ENCODE data around the gene SMCO1. TPM values are rescaled to one million over a fixed set of nuclear protein-coding genes. Genes with fewer than 3 reads are reported as not detected.
"Not testable (repeated sequence)": the region's sequence is repeated elsewhere in the genome, so short reads cannot be mapped to it uniquely, and the experiment has no call there.

Gene SMCO1
- total and polyA plus RNA-seq, 2 experiments from 2014 or later = 0.45 to 2.3 TPM

DNA sequence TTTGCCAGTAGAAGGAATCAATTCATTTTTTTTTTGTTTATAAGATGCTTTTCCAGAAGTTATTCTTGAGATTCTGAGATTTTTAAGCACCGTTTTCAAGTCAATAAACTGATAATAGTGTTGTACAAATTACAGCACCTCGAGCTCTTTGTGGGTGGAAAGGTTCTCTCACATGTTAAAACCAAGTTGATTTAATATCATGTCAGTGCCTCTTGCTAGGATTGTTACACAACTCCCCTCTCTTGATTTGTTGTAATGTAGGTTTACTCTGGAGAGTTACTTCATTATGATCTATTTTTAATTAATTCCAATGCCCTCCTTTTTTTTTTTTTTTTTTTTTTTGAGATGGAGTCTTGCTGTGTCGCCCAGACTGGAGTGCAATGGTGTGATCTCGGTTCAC is 57.1 kb downstream of the SMCO1 start:
- Histone ChIP-seq H3K4me3 (no peak overlapping the region), H3K27me3 (no peaks in the 10 kb centered on the region), H3K9me3 (ENCODE audit: low read depth) (no peaks in the 10 kb centered on the region), H3K4me1 (ENCODE audit: low read depth) (no peaks in the 10 kb centered on the region), H3K36me3 (no peaks in the 10 kb centered on the region), H3K27ac (no peak overlapping the region)
- TF ChIP-seq CTCF (IDR thresholded peaks at IDR 0.05; ENCODE audit: low read depth, low read length) = no peak
- no peak for DNase-seq (ENCODE audit: low read depth in 1 of 2, low spot score in 1 of 2)

GRCh38 chr3:196457470-196457869 is 57.7 kb downstream of the SMCO1 start:
- H3K4me3 ChIP-seq; H3K36me3 ChIP-seq; H3K9me3 ChIP-seq (ENCODE audit: low read depth); H3K27ac ChIP-seq; H3K4me1 ChIP-seq (ENCODE audit: low read depth); DNase-seq (ENCODE audit: low read depth in 1 of 2, low spot score in 1 of 2); H3K27me3 ChIP-seq: not testable (repeated sequence)

Other genes starting within 250 kb of the SMCO1 start
- 55.2 and 66.5 TPM in 2 replicates for gene PCYT1A, start 227.6 kb downstream of the SMCO1 start, total RNA-seq
- gene PCYT1A, start 227.6 kb downstream of the SMCO1 start, polyA plus RNA-seq = 23.6 and 30.6 TPM in 2 replicates
- gene DYNLT2B, start 197.1 kb downstream of the SMCO1 start, total RNA-seq = 24.6 and 38.7 TPM in 2 replicates
- 81.7 and 86.5 TPM in 2 replicates for gene DYNLT2B, start 197.1 kb downstream of the SMCO1 start, polyA plus RNA-seq
- gene TM4SF19, start 177.0 kb downstream of the SMCO1 start, total RNA-seq = not detected in 2 replicates
- gene TM4SF19, start 177.0 kb downstream of the SMCO1 start, polyA plus RNA-seq = not detected in 2 replicates
- 10.4 and 27.7 TPM in 2 replicates for gene UBXN7, start 82.9 kb downstream of the SMCO1 start, total RNA-seq
- gene UBXN7, start 82.9 kb downstream of the SMCO1 start, polyA plus RNA-seq = 33.1 and 49.0 TPM in 2 replicates
- 14.7 and 19.0 TPM in 2 replicates for gene RNF168, start 11.6 kb downstream of the SMCO1 start, total RNA-seq
- 9.9 and 11.1 TPM in 2 replicates for gene RNF168, start 11.6 kb downstream of the SMCO1 start, polyA plus RNA-seq
- gene WDR53, start 53.2 kb upstream of the SMCO1 start, total RNA-seq = 8.9 and 10.3 TPM in 2 replicates
- gene WDR53, start 53.2 kb upstream of the SMCO1 start, polyA plus RNA-seq = 9.5 and 11.2 TPM in 2 replicates
- 4.7 and 5.9 TPM in 2 replicates for gene FBXO45, start 53.3 kb upstream of the SMCO1 start, total RNA-seq
- 9.1 TPM in 2 replicates for gene FBXO45, start 53.3 kb upstream of the SMCO1 start, polyA plus RNA-seq
- 1.3 and 1.6 TPM in 2 replicates for gene NRROS, start 124.3 kb upstream of the SMCO1 start, total RNA-seq
- gene NRROS, start 124.3 kb upstream of the SMCO1 start, polyA plus RNA-seq = not detected in 2 replicates
- 2.9 and 5.0 TPM in 2 replicates for gene CEP19, start 196.9 kb upstream of the SMCO1 start, total RNA-seq
- gene CEP19, start 196.9 kb upstream of the SMCO1 start, polyA plus RNA-seq = 8.2 and 9.3 TPM in 2 replicates
- gene PIGX, start 197.0 kb upstream of the SMCO1 start, total RNA-seq = 21.7 and 61.3 TPM in 2 replicates
- gene PIGX, start 197.0 kb upstream of the SMCO1 start, polyA plus RNA-seq = 54.5 and 61.2 TPM in 2 replicates
- 19.1 and 48.6 TPM in 2 replicates for gene PAK2, start 224.5 kb upstream of the SMCO1 start, total RNA-seq
- 18.5 and 35.4 TPM in 2 replicates for gene PAK2, start 224.5 kb upstream of the SMCO1 start, polyA plus RNA-seq

All from cardiac muscle cell (in vitro differentiated cells and primary cell).